ENCODE results near the gene TFCP2L1.

DNA sequence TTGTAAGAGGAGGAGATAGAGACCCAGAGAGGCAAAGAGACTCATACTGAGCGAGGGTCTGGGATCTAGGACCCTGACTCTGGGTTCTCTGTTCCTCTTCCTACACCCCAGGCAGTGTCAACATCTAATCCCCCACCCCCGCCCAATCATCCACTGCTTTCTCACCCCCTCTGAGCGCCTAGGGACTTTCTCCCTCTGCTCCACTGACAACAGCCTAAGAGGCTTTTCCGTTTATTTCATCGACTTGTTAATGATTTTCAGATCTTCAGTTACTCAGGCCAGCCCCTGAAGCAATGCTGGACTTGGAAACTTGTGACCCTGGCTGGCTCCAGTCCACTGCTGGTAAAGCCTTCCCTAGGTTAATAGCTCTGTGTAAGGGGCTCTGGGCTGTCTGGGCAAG is 65.1 kb downstream of the TFCP2L1 start:
- TF ChIP-seq CTCF (IDR thresholded peaks at IDR 0.05) = no peak
- no peak for TF ChIP-seq POLR2A (IDR thresholded peaks at IDR 0.05)
